ENCODE data around the gene ZNF358. TPM values are rescaled to one million over a fixed set of nuclear protein-coding genes. Genes with fewer than 3 reads are reported as not detected.

Gene ZNF358
- 25.0 and 43.9 TPM in 2 replicates for polyA plus RNA-seq (2011; rRNA removed)
- polyA minus RNA-seq (2011; rRNA and poly(A)+ RNA removed) = 21.4 and 27.4 TPM in 2 replicates

DNA sequence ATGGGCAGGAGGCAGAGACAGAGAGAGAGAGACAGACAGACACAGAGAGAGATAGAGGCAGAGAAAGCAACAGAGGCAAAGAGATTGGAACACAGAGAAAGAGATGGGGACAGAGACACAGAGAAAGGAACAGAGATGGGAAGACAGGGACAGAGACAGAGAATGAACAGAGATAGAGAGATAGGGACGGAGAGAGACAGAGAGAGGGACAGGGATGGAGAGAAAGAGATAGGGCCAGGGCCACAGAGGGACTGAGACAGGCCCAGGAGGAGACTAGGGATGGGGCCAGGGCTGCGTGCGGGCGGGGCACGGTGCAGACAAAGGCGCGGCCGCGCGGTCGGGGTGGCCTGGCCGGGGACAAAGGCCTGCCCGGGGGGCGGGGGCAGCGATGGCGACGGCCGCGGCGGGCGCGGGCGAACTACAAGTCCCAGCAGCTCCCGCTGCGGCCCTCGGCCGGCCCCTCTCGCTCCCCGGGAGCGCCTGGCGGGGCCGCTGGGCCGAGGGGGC, at the start of gene ZNF358:
TSS of gene ZNF358 (plus strand) at position 459 of the 507 bp plus-strand sequence. CDS start 3,140 bp downstream, outside the sequence.
- ChIA-PET POLR2A (no interaction called here), CTCF (no interaction called here)
- Histone ChIP-seq H3K4me3 (ENCODE audit: low read depth, low read length) (peak within 1 kb of the TSS; percentile 78), H3K36me3 (ENCODE audit: control insufficient read depth, insufficient read depth, low read length) (peaks cover 7% of the 10 kb centered on the region), H3K27me3 (ENCODE audit: control insufficient read depth, insufficient read depth, low read length) (no peaks in the 10 kb centered on the region)
- TF ChIP-seq, protein P1, sequence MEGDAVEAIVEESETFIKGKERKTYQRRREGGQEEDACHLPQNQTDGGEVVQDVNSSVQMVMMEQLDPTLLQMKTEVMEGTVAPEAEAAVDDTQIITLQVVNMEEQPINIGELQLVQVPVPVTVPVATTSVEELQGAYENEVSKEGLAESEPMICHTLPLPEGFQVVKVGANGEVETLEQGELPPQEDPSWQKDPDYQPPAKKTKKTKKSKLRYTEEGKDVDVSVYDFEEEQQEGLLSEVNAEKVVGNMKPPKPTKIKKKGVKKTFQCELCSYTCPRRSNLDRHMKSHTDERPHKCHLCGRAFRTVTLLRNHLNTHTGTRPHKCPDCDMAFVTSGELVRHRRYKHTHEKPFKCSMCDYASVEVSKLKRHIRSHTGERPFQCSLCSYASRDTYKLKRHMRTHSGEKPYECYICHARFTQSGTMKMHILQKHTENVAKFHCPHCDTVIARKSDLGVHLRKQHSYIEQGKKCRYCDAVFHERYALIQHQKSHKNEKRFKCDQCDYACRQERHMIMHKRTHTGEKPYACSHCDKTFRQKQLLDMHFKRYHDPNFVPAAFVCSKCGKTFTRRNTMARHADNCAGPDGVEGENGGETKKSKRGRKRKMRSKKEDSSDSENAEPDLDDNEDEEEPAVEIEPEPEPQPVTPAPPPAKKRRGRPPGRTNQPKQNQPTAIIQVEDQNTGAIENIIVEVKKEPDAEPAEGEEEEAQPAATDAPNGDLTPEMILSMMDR (IDR thresholded peaks at IDR 0.05; ENCODE audit: insufficient read depth, low read depth, low read length) = no peak
- no peak for DNase-seq (ENCODE audit: low read depth)

DNA sequence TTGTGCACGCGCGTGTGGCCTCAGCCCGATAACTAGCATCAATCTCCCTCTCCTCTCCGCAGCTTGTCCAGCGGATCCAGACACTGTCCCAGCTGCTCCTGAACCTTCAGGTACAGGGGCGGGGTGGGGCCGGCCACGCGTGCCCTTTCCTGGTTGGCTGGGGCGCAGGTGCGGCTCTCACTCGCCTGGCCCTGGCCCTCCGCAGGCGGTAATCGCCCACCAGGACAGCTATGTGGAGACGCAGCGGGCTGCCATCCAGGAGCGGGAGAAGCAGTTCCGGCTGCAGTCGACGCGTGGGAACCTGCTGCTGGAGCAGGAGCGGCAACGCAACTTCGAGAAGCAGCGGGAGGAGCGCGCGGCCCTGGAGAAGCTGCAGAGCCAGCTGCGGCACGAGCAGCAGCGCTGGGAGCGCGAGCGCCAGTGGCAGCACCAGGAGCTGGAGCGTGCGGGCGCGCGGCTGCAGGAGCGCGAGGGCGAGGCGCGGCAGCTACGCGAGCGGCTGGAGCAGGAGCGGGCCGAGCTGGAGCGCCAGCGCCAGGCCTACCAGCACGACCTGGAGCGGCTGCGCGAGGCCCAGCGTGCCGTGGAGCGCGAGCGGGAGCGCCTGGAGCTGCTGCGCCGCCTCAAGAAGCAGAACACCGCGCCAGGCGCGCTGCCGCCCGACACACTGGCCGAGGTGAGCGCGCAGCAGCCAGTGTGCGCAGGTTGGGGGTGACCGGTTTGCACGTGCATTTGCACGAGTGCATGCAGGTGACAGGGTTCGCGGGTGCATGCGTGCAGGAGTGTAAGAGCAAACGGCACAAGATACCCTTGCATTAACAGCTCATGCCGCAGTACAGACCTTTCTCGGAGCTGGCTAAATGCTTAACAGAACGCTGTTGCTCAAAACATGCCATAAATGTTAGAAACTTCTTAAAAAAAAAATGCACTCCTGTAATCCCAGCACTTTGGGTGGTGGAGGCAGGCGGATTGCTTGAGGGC, 48.6 kb upstream of the ZNF358 start:
- ChIA-PET CTCF (interaction anchor here (0.8 kb wide), 1 partner anchor 27 kb away, joined by 3 read pairs; no protein-coding TSS in a partner anchor), POLR2A (no interaction called here)
- TF ChIP-seq, protein P1 (IDR thresholded peaks at IDR 0.05; ENCODE audit: insufficient read depth, low read depth, low read length) = no peak
- H3K4me3 ChIP-seq (ENCODE audit: low read depth, low read length) = no peak overlapping the region
- DNase-seq (ENCODE audit: low read depth) = no peak
- H3K36me3 ChIP-seq (ENCODE audit: control insufficient read depth, insufficient read depth, low read length) = peaks cover 40% of the 10 kb centered on the region
- no peaks in the 10 kb centered on the region for H3K27me3 ChIP-seq (ENCODE audit: control insufficient read depth, insufficient read depth, low read length)

DNA sequence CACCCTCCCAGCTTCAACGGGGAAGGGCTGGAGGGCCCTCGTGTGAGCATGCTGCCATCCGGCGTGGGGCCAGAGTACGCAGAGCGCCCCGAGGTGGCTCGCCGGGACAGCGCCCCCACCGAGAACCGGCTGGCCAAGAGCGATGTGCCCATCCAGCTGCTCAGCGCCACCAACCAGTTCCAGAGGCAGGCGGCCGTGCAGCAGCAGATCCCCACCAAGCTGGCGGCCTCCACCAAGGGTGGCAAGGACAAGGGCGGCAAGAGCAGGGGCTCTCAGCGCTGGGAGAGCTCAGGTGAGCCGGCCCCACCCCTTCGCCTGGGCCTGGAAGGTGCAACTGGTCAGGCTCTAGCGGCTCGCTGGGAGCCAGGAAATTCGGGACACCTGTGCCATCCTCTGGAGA, 47.1 kb upstream of the ZNF358 start:
- no peak overlapping the region for H3K4me3 ChIP-seq (ENCODE audit: low read depth, low read length)
- ChIA-PET POLR2A (no interaction called here), CTCF (interaction anchor here (0.8 kb wide), 1 partner anchor 475 kb away, joined by 3 read pairs; the partner anchor contains the start of gene TIMM44)
- DNase-seq (ENCODE audit: low read depth) = no peak
- TF ChIP-seq, protein P1 (IDR thresholded peaks at IDR 0.05; ENCODE audit: insufficient read depth, low read depth, low read length) = no peak
- H3K36me3 ChIP-seq (ENCODE audit: control insufficient read depth, insufficient read depth, low read length) = peaks cover 34% of the 10 kb centered on the region
- no peaks in the 10 kb centered on the region for H3K27me3 ChIP-seq (ENCODE audit: control insufficient read depth, insufficient read depth, low read length)

DNA sequence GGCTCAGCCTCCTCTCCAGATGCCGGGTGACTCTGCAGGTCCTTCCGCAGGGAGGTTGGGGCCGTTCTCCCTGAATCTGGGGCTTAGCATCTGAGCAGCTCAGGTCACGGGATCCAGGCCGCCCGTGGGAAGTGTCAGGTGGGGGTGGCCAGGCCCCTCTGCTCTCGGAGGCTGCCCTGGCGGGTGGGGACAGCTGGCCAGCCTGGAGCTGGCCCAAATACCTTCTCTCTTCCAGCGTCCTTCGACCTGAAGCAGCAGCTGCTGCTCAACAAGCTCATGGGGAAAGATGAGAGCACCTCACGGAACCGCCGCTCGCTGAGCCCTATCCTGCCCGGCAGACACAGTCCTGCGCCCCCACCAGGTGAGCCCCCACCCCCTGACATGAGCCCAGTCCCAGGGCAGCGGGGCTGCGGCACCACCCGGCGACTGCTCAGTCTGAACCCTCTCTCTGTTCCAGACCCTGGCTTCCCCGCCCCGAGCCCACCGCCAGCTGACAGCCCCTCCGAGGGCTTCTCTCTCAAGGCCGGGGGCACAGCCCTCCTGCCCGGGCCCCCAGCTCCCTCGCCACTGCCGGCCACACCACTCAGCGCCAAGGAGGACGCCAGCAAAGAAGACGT, 46.1 kb upstream of the ZNF358 start:
- TF ChIP-seq, protein P1 (IDR thresholded peaks at IDR 0.05; ENCODE audit: insufficient read depth, low read depth, low read length) = no peak
- DNase-seq (ENCODE audit: low read depth) = no peak
- Histone ChIP-seq H3K27me3 (ENCODE audit: control insufficient read depth, insufficient read depth, low read length) (no peaks in the 10 kb centered on the region), H3K4me3 (ENCODE audit: low read depth, low read length) (no peak overlapping the region), H3K36me3 (ENCODE audit: control insufficient read depth, insufficient read depth, low read length) (peaks cover 31% of the 10 kb centered on the region)
- POLR2A ChIA-PET = no interaction called here
- CTCF ChIA-PET = interaction anchor here (0.8 kb wide), 1 partner anchor 474 kb away, joined by 3 read pairs; the partner anchor contains the start of gene TIMM44

All from BJ (cell line).